Putamen (tissue), 1 donor: Measurements from ENCODE around the gene UBE2V1.

ENCODE experiments used
- DNase-seq: peaks from one replicate; pipeline ENCODE4 v3.0.0-alpha.2; 2016; ENCODE audit warnings: low spot score

UBE2V1 gene

DNA sequence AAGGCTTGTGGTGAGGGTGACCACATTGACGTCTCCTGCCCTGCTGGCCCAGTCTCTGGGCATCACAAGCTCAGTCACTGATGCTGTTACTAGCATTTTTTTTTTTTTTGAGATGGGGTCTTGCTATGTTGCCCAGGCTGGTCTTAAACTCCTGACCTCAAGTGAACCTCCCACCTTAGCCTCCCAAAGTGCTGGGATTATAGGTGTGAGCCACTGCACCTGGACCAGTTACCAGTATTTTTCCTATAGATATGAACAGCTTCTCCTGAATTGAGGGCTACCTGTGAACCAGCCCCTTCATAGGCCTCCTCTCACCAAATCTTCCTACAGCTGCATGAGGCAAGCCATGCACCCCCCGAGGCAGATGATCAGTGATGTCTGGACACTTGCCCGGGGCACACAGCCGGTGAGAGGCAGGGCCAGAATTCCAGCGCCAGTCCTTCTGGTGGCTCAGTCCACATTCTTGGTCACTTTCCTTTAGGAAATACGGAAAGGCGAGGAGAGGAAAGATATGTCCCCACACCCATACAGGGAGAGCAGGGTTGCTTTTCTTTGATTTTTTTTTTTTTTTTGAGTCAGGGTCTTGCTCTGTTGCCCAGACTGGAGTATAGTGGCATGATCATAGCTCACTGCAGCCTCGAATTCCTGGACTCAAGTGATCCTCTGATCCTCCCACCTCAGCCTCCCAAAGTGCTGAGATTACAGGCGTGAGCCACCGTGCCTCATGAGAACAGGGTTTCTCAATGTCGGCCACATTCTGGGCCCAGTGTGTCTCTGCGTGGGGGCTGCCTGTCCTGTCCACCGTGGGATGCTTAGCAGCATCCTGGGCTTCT is 50.7 kb downstream of the UBE2V1 start:
- no peak for DNase-seq

GRCh38 chr20:50061151-50062005 is 51.6 kb downstream of the UBE2V1 start:
- DNase-seq = no peak

DNA sequence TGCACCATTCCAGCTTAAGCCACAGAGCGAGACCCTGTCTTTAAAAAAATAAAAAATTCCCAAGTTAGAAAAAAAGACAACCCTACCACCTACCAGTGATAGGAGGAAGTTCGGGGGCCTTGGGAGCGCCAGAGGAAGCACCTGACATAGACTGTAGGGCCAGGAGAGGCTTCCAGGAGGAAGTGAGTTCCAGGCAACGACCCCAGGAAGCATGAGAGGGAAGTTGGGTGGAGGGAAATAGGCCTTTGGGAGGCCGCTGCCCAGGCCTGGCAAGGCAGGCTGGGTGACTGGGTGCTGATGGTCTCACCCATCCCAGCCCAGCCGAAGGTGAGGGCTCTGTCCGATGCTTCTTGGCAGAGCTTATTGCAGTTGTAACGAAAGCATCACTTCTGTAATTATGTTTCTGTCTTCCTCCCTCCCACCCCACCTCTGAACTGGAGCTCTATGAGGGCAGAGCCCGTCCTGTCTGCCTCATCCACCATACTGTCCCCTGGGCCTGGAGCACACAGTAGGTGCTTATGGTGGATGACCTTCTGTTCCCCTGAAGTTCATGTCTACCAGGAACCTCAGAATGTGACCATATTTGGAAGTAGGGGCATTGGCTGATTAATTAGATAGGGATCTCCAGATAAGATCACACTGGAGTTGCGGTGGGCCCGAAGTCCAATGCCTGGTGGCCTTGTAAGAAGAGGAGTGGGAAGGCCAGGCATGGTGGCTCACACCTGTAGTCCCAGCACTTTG is 54.1 kb downstream of the UBE2V1 start:
- no peak for DNase-seq

DNA sequence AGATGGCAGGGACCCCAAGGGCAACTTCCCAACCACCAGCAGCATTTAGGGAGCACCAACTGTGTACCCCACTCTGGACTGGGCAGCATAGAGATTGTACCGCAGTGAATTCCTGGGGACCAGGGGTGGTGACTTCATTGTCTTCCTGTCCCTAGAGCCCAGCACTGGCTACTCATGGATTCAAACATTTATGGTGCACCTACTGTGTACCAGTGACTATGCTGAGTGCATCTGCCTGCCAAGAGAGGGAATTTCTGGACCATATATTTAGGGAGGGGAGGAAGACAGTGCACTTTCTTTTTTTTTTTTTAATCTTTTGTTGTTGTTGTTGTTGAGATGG is 55.3 kb downstream of the UBE2V1 start:
- DNase-seq = no peak

GRCh38 chr20:50056951-50057713 is 55.8 kb downstream of the UBE2V1 start:
- no peak for DNase-seq

DNA sequence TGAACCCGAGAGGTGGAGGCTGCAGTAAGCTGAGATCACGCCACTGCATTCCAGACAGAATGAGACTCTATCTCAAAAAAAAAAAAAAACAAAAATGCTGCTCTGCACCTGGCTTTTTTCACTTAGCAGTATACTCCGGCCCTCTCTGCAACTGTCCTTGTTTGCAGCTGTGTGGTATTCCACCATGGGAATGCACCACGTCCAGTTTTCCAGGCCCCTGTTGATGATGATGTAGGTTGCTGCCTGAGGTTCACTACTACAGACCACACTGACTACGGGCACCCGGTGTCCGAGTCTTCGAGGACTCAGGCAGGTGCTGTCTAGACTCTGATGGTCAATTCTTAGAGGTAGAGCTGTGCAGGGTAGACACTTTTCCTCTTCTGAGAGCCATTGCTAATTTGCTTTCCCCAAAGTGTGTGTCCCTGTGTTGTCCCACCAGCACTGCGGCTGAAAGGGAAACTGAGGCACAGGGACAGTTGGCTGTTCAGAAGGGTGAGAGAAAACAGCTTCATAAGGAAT is 56.5 kb downstream of the UBE2V1 start:
- no peak for DNase-seq

GRCh38 chr20:50055524-50056083 is 57.3 kb downstream of the UBE2V1 start:
- DNase-seq = no peak

DNA sequence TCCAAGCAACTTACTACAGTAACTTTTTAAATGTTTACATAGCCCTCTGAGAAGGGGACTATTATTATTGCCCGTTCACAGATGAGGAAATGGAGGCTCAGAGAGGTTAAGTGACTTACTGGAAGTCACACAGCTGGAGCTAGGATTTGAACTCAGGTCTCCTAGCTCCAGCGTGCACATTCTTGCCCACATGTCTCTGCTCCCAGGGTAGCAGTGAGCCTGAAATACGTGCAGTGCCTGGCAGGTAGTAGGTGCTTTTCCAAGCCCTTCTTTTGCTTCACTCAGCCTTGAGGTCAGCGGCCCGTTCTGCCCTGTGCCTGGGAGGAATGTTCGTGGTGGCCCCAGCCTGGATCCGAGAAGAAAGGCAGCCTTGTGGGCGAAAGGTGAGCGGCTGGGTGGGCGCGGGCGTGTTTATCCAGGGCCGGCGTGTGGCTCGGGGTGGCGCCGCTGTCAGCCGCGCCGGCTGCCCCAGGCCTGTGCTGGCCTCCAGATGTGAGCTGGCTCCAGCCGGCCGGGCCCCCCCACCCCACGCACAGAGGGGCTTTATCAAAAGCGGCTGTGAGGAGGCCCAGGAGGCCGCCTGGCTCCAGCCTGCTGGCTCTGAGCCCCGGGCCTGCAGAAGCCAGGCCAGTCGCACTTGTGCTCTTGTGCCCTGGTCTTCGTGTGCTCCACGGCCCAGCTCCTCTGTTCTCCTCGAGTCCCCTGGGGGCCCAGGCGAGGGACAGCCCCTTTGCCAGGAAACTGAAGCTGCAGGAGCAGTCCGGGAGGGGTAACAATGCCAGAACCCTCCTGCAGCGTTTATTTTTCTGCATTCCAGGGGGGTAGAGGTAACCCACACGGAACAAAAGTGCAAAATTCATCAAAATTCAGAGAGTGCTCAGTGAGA is 58.1 kb downstream of the UBE2V1 start:
- DNase-seq = peak; percentile 85

- no peak for DNase-seq
These were observed 58.8 kb downstream of the UBE2V1 start for GRCh38 chr20:50054231-50054547.

- no peak for DNase-seq
These were observed 59.4 kb downstream of the UBE2V1 start for GRCh38 chr20:50053362-50054230.

- no peak for DNase-seq
These were observed 60.2 kb downstream of the UBE2V1 start for GRCh38 chr20:50052550-50053361.

- DNase-seq = no peak
These were observed 62.2 kb downstream of the UBE2V1 start for GRCh38 chr20:50050660-50051308.

- DNase-seq = no peak
These were observed 62.7 kb downstream of the UBE2V1 start for GRCh38 chr20:50050214-50050613.

DNA sequence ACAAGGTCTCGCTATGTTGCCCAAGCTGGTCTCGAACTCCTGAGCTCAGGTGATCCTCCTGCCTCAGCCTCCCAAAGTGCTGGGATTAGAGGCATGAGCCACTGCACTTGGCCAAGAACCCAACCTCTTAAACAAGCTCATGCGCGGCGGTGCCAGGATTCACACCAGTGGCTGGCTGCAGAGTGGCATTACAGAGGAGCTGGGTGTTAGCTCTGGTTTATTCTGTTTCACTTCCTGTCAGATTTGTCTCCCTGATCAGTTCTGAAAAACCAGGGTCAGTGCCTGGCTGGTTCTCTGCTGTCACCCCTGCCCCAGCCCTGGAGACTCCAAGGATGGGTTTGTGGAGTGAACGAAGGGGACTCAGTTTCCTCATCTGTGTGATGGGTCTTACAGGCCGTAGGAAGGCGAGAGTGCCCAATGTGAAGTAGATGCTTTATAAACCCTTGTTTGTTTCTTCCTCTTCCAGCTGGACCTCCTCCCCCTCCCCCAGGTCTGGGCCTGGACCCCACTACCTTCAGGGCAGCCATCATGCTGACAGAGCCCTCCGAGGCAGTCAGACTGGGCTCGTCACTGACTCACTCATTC is 63.4 kb downstream of the UBE2V1 start:
- DNase-seq = no peak

GRCh38 chr20:50048420-50049166 is 64.4 kb downstream of the UBE2V1 start:
- DNase-seq = no peak

DNA sequence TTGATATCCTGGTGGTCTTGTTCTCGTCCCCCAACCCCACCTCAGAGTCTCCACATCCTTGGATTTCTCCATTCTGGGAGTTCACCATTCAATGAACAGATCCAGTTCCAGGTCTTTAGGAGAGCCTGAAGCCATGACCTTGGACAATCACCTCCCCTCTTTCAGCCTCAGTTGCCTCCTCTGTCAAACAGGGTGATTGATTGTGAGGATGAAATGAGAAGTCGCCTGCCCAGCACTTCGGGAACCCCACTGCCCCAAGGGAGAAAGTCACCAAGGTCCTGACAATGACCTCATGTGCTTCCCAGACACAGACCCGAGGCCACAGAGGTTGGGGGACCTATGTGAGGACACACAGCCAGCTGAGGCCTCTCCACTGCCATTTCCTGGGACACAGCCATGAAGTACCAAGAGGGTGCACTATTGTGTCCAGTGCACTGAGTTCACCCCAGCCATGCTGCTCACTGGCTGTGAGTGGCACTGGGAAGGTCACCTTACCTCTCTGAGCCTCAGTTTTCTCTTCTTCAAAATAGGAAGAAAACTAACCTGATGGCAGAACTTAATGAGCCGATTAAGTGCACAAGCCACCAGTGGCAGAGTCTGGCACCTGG is 68.5 kb downstream of the UBE2V1 start:
- DNase-seq = no peak
